ENCODE data around the gene MSI2.

The MSI2 gene

GRCh38 chr17:57574040-57574513 is 317.8 kb downstream of the MSI2 start:
- DNase-seq (ENCODE audit: low read depth) = no peak
- TF ChIP-seq, protein P1, sequence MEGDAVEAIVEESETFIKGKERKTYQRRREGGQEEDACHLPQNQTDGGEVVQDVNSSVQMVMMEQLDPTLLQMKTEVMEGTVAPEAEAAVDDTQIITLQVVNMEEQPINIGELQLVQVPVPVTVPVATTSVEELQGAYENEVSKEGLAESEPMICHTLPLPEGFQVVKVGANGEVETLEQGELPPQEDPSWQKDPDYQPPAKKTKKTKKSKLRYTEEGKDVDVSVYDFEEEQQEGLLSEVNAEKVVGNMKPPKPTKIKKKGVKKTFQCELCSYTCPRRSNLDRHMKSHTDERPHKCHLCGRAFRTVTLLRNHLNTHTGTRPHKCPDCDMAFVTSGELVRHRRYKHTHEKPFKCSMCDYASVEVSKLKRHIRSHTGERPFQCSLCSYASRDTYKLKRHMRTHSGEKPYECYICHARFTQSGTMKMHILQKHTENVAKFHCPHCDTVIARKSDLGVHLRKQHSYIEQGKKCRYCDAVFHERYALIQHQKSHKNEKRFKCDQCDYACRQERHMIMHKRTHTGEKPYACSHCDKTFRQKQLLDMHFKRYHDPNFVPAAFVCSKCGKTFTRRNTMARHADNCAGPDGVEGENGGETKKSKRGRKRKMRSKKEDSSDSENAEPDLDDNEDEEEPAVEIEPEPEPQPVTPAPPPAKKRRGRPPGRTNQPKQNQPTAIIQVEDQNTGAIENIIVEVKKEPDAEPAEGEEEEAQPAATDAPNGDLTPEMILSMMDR (IDR thresholded peaks at IDR 0.05; ENCODE audit: control insufficient read depth, insufficient read depth, low read depth, low read length, missing control alignments) = no peak
- H3K4me3 ChIP-seq (ENCODE audit: control insufficient read depth, low read depth, low read length) = no peak overlapping the region

GRCh38 chr17:57576744-57577143 is 320.4 kb downstream of the MSI2 start:
- no peak overlapping the region for H3K4me3 ChIP-seq (ENCODE audit: control insufficient read depth, low read depth, low read length)
- no peak for DNase-seq (ENCODE audit: low read depth)
- TF ChIP-seq, protein P1 (IDR thresholded peaks at IDR 0.05; ENCODE audit: control insufficient read depth, insufficient read depth, low read depth, low read length, missing control alignments) = no peak

GRCh38 chr17:57577751-57578607 is 321.7 kb downstream of the MSI2 start:
- no peak overlapping the region; the same call in 1 of the 2 replicates for H3K4me3 ChIP-seq (ENCODE audit: control insufficient read depth, low read depth, low read length)
- DNase-seq (ENCODE audit: low read depth) = no peak
- TF ChIP-seq, protein P1 (IDR thresholded peaks at IDR 0.05; ENCODE audit: control insufficient read depth, insufficient read depth, low read depth, low read length, missing control alignments) = no peak

DNA sequence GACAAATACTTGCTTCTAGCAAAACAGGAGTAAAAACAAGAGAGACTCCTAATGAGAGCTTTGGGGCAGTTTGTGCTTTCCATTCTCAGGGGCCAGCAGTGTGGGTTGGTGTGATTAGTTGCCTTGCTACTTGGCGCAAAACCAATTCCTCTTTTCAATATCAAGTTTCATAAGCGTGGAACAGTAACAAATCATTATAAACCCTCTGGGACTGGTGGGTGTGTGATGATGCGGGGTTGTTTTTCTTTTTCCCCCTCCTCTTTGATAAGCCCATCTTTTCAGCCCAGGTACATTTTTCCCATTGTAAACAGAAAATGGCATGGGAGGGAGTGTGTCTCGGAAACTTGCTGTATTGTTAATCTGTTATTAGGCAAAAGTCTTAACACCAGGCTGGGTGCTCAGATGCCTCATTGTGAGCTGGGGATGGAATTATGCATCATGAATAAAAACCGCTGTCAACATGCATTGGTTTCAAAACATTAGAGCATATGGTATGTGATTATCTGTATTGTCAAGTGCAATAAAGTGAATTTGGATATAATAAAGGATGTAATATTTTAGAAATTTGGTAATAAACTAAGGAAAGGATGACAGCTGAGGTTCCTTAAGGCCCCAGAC is 322.4 kb downstream of the MSI2 start:
- TF ChIP-seq, protein P1 (IDR thresholded peaks at IDR 0.05; ENCODE audit: control insufficient read depth, insufficient read depth, low read depth, low read length, missing control alignments) = no peak
- DNase-seq (ENCODE audit: low read depth) = no peak
- no peak overlapping the region for H3K4me3 ChIP-seq (ENCODE audit: control insufficient read depth, low read depth, low read length)

- no peak overlapping the region for H3K4me3 ChIP-seq (ENCODE audit: control insufficient read depth, low read depth, low read length)
- DNase-seq (ENCODE audit: low read depth) = no peak
- TF ChIP-seq, protein P1 (IDR thresholded peaks at IDR 0.05; ENCODE audit: control insufficient read depth, insufficient read depth, low read depth, low read length, missing control alignments) = no peak
These were observed 322.9 kb downstream of the MSI2 start for GRCh38 chr17:57579245-57579644.

GRCh38 chr17:57580055-57580739 is 323.9 kb downstream of the MSI2 start:
- H3K4me3 ChIP-seq (ENCODE audit: control insufficient read depth, low read depth, low read length) = no peak overlapping the region
- TF ChIP-seq, protein P1 (IDR thresholded peaks at IDR 0.05; ENCODE audit: control insufficient read depth, insufficient read depth, low read depth, low read length, missing control alignments) = no peak
- no peak for DNase-seq (ENCODE audit: low read depth)

Data from AG09309 (cell line).